Fibroblast of the aortic adventitia (primary cell): Measurements from ENCODE around the gene KRT35. TPM values are rescaled to one million over a fixed set of nuclear protein-coding genes. Genes with fewer than 3 reads are reported as not detected.

ENCODE experiments used
- DNase-seq: peaks from one replicate; pipeline ENCODE4 v3.0.0-alpha.2; 2010; ENCODE audit warnings: low read depth
- H3K4me3 ChIP-seq: 2 replicates; pipeline ENCODE4 v1.5.1; 2011; ENCODE audit warnings: low read depth, mild to moderate bottlenecking, control low read depth, low read length, moderate library complexity
- CTCF ChIP-seq: IDR thresholded peaks from 2 replicates; pipeline ENCODE4 v1.5.1; 2011; ENCODE audit warnings: mild to moderate bottlenecking, low read length, control low read depth, inconsistent platforms; ENCODE audit not compliant: insufficient read depth
- total RNA-seq: library from RNA; depleted of rRNA; stranded (reverse); fragments of >200 nt; gene quantifications from 2 replicates; pipeline ENCODE4 v1.2.3, GENCODE V29; 2012; ENCODE audit warnings: low replicate concordance

KRT35 gene
- total RNA-seq, 1 donor, result not detected

GRCh38 chr17:41486809-41487530 is 6.0 kb upstream of the KRT35 start:
- TF ChIP-seq CTCF, result peak; percentile 35
- H3K4me3 ChIP-seq, result no peak overlapping the region
- DNase-seq, result no peak

- no peak overlapping the region for H3K4me3 ChIP-seq
- TF ChIP-seq CTCF, result no peak
- DNase-seq, result no peak
These were observed 5.4 kb upstream of the KRT35 start for GRCh38 chr17:41486316-41486715.

GRCh38 chr17:41484920-41485904 is 4.3 kb upstream of the KRT35 start:
- DNase-seq, result no peak
- H3K4me3 ChIP-seq, result no peak overlapping the region
- TF ChIP-seq CTCF, result no peak

- no peak for DNase-seq
- no peak for TF ChIP-seq CTCF
- no peak overlapping the region for H3K4me3 ChIP-seq
These were observed 3.3 kb upstream of the KRT35 start for GRCh38 chr17:41483991-41484826.

- H3K4me3 ChIP-seq, result no peak overlapping the region
- TF ChIP-seq CTCF, result no peak
- no peak for DNase-seq
These were observed 2.6 kb upstream of the KRT35 start for GRCh38 chr17:41483531-41483930.

GRCh38 chr17:41480581-41480980 is 370 bp downstream of the KRT35 start:
- no peak for DNase-seq
- no peak overlapping the region for H3K4me3 ChIP-seq
- no peak for TF ChIP-seq CTCF
